SHP77 (cell line): Measurements from ENCODE around the gene DAAM1.

Experiments used
- DNase-seq, 2 experiments: peaks; one replicate each; lab custom pipeline; 2025; lab: John Stamatoyannopoulos, UW

The DAAM1 gene

DNA sequence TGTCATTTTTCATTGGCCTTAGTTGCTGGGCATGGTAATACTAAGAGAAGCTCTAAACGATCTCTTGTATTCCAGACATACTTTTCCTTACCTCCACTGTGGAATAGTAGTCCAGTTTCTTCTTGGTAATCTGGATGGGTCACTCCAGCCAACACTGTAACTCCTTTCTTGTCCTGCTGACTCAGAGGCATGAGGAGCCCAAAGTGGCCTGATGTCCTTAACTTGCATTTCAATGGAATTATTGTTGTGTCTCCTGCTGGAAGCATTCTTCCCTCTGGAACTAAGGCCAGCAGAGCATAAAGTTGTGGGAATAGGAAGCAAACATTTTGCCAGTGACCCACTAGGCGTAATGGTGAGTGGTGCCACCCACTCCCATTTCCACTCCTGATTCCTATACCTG is 33.1 kb downstream of the DAAM1 start:
- no peak for DNase-seq

- no peak for DNase-seq
Observed at GRCh38 chr14:59224341-59224740, 35.9 kb downstream of the DAAM1 start.

DNA sequence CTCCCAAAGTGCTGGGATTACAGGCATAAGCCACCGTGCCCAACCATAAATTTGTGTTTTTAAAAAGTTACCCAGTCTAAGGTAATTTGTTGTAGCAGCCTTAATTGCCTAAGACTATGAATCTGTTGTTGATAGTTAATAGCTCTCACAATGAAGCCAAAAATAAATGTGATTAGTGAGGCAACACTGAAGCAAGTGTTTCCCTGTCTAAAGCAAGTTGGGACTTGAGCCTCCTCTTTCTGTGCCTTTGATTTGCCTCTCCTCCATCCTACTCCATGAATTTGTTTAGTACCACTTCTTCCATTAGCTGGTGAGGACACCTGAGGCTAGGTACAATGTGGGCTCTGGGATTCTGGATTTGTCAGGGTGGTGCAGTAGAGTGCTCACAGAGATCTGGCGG is 36.8 kb downstream of the DAAM1 start:
- no peak for DNase-seq

DNA sequence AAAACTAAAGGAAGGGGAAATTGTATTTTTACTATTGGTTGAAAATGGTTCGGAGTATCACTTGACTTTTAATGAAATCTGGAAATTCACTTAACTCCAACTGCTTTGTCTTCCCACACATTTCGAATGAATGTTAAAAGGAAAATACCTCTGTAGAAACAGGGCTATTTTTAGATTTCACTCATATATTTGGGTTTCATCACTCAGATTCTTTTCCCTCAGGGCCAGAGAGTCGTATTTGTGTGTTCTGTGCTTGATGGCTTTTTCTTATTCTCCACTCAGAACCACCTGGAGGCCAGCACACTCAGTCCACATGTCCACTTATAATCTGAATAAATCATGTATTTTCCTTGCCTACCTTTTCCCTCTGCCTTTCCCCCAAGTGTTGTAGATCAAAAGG is 40.0 kb downstream of the DAAM1 start:
- DNase-seq: no peak

GRCh38 chr14:59229653-59230406 is 41.4 kb downstream of the DAAM1 start:
- no peak for DNase-seq

GRCh38 chr14:59236195-59236594 is 47.7 kb downstream of the DAAM1 start:
- DNase-seq: no peak

DNA sequence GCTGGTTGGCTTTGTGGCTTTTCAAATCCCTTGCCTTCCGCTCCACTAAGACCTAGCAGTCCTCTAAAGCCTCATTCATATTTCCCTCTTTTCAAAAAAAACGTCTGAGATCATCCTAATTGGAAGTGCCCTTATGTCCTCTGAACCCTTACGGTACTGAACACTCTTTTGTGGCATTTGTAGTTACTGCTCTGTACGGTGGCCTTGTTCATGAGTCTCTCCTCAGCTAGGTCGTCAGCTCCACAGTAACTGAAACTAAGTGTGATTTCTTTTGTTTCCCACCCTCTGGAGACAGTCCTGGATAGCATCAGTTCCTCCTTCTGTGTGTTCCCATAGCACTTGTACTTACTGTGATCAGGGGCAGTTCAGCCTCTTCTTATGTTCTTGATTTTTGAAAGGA is 49.7 kb downstream of the DAAM1 start:
- no peak for DNase-seq

- no peak for DNase-seq
Observed at GRCh38 chr14:59239022-59239421, 50.6 kb downstream of the DAAM1 start.

GRCh38 chr14:59240356-59240755 is 51.9 kb downstream of the DAAM1 start:
- no peak for DNase-seq

- DNase-seq: no peak
Observed at GRCh38 chr14:59241121-59241520, 52.7 kb downstream of the DAAM1 start.

GRCh38 chr14:59243174-59243573 is 54.7 kb downstream of the DAAM1 start:
- DNase-seq: no peak

- DNase-seq: no peak
Observed at GRCh38 chr14:59244581-59244980, 56.1 kb downstream of the DAAM1 start.

DNA sequence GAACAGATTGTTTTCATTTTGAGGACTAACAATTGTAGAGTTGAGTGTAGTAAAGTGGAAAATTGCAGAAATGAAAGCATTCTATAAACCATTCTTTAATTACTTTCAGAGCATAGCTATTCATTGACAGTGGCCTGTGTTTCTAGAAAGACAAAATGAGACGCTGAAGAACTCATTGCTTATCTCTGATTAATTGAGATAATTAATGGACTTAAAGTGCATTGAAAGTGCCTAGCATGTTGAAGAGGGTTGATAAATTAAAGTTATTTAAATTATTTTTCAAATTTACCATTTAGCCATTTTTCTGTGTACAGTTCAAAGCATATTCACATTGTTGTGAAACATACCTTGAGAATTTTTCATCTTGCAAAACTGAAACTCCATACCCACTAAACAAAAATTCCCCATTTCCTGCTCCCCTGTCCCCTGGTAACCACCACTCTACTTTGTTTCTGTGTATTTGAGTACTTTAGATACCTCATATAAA is 57.4 kb downstream of the DAAM1 start:
- no peak for DNase-seq

GRCh38 chr14:59246566-59246965 is 58.1 kb downstream of the DAAM1 start:
- no peak for DNase-seq

- no peak for DNase-seq
Observed at GRCh38 chr14:59247801-59248584, 59.5 kb downstream of the DAAM1 start.

- DNase-seq: no peak
Observed at GRCh38 chr14:59249029-59249428, 60.6 kb downstream of the DAAM1 start.

- no peak for DNase-seq
Observed at GRCh38 chr14:59251811-59252771, 63.6 kb downstream of the DAAM1 start.

GRCh38 chr14:59252772-59253500 is 64.5 kb downstream of the DAAM1 start:
- DNase-seq: no peak

DNA sequence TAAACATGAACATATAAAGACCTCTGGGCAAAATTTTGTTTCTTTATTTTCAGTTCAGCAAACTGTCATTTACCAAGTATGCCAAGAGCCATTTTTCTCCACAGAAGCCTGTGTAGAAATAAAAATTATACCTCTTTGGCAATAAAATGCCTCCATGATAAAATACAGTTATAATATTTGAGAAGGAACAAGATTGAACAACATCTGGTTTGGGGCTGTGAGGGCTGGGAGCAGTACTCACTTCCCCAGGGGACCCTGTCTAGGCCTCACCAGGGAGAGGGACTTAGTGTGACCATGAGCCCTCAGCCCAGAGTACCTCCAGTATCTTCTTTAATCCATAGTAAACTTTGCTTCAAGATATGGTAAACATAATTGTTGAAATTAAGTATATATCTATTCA is 65.1 kb downstream of the DAAM1 start:
- DNase-seq: no peak

DNA sequence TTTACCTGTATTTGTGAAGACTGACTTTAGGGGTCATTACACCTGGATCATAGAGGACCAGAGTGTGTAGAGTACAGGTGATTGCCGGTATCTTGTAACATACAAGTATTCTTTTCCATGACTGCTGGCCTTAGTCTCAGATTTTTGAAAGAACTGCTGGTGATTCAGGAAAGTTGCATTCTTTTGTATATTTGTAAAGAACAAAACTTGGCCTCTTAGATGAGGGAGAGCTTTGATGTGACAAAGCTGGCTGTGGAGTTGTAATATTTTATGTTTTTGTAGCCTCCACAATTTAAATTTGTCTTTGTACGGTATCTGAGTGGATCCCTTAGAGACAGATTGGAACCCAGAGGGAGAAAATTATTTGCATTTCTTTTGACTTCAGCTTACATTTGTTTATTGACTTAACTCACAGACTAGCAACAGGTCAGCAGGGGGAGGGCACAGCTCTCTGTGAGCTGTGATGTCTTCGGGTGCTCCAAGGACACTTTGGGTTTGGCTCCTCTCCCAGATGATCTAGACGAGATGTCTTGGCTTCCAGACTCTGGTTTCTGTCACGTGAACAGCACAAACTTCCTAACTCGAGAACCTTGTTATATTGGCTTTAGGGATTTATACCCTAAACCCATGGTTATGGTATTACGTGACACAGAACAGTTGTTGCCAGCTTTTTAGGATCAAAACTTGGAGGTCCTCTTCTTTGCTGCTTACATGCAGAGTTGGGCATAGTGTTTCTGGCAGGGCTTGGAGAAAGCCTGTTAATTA is 65.9 kb downstream of the DAAM1 start:
- DNase-seq: no peak
